IPS-NIHi7 (cell line): ENCODE measurements around the gene ZNF425.
"Not testable (repeated sequence)": the region's sequence is repeated elsewhere in the genome, so short reads cannot be mapped to it uniquely, and the experiment has no call there.

Experiments
- DNase-seq: peaks from one replicate; pipeline ENCODE4 v3.0.0; 2012; ENCODE audit warnings: mixed read lengths; ENCODE audit errors: extremely low spot score

Gene ZNF425

GRCh38 chr7:149074116-149074885 is 51.8 kb downstream of the ZNF425 start:
- no peak for DNase-seq

GRCh38 chr7:149072438-149072775 is 53.7 kb downstream of the ZNF425 start:
- no peak for DNase-seq

GRCh38 chr7:149071641-149072437 is 54.3 kb downstream of the ZNF425 start:
- DNase-seq = peak; percentile 86

GRCh38 chr7:149071182-149071635 is 54.9 kb downstream of the ZNF425 start:
- no peak for DNase-seq

DNA sequence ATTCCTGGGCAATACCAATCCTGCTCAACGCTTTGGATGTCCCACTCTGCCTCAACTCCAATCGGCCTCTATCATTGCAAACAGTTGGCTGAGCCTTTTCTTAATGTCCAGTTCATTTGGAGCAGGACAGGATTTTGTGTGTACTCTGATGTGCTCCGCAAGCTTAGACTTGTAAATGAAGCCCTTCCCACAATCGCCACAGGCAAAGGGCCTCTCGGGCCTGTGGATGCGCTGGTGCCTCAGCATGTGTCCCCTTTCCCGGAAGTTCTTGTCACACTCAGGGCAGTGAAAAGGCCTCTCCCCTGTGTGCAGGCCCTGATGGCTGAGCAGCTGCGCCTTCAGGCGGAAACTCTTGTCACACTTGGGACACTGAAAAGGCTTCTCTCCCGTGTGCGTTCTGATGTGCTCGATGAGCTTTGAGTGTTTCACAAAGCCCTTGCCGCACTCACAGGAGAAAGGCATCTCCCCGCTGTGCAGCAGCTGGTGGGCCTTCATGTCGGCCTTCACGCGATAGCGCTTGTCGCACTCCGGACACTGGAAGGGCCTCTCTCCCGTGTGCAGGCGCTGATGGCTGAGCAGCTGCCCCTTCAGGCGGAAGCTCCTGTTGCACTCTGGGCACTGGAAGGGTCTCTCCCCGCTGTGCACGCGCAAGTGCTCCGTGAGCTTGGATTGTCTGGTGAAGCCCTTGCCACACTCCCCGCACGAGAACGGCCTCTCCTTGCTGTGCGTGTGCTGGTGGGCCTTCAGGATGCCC is 55.6 kb downstream of the ZNF425 start:
- DNase-seq = no peak

GRCh38 chr7:149067869-149068268 is 58.3 kb downstream of the ZNF425 start:
- DNase-seq = no peak

DNA sequence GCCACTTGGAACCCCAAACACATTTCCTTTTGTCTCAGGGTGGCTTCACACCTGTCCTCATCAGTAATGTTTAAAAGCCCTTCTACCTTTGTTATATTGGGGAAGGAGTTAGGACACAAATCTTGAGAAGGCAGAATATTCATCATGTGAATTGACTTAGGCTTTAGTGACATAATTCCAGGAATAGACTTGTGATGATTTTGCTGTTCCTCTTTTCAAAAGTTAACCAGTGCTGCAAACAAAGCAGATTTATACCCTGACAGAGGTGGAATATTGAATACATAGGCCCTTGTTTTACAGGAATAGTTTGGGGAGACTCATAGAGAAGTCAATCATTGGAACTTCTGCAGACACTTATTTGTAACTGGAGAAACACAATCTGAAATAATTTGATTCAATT is 62.6 kb downstream of the ZNF425 start:
- DNase-seq = no peak

GRCh38 chr7:149062217-149062899 is 63.8 kb downstream of the ZNF425 start:
- not testable (repeated sequence) for DNase-seq

- DNase-seq = no peak
These were observed 66.0 kb downstream of the ZNF425 start for GRCh38 chr7:149060156-149060555.

DNA sequence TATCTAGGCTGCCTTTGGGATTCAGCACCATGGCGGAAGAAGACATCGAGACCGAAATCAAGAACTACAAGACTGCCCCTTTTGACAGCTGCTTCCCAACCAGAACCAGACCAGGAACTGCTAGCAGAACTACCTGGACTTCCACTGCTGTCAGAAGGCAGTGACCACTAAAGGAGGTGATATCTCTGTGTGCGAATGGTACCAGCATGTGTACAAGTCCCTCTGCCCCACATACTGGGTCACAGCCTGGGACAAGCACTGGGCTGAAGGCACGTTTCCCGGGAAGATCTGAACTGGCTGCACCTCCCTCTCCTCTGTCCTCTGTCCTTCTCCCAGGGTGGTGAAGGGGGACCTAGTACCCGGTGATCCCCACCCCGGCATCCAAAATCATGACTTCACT is 72.2 kb downstream of the ZNF425 start:
- DNase-seq = no peak

- no peak for DNase-seq
These were observed 72.7 kb downstream of the ZNF425 start for GRCh38 chr7:149053384-149053783.
